T-cell (primary cell): ENCODE data around the gene DNAJB9. TPM values are rescaled to one million over a fixed set of nuclear protein-coding genes. Genes with fewer than 3 reads are reported as not detected.

Source experiments
- ATAC-seq, 4 experiments: fragments of 200-7000 bp in 3 of 4; fragments of 150-1000 bp in 1 of 4; cut with Tn5 transposase; replicated peaks in 1 of 4; 1 replicate in 3 of 4; 2 replicates in 1 of 4; pipeline ENCODE4 v1.10.0; 2021; ENCODE audit warnings: moderate library complexity in 3 of 4, mild to moderate bottlenecking in 2 of 4, moderate number of reproducible peaks in 1 of 4
- CTCF ChIA-PET, 2 donors: fragments of 300-600 bp; sonication (Branson Sonifier 250); formaldehyde crosslinking; loops; one replicate each; lab custom pipeline; 2022; ENCODE audit warnings: antibody characterized with exemption in 2 of 2; lab: Charles Lee
- POLR2A ChIA-PET, 2 donors: fragments of 300-600 bp; sonication (Branson Sonifier 250); formaldehyde crosslinking; loops; one replicate each; lab custom pipeline; 2022; ENCODE audit warnings: antibody characterized with exemption in 2 of 2; lab: Charles Lee
- DNase-seq, 35 experiments: peaks; one replicate each; pipeline versions ENCODE4 v3.0.0 to v3.0.0-alpha.2; 2013 to 2023
- H3K27ac ChIP-seq: one replicate; pipeline ENCODE4 v1.5.1; 2013; ENCODE audit warnings: low read length
- H3K27me3 ChIP-seq, 2 experiments: replicated peaks in 1 of 2; 1 replicate in 1 of 2; 2 replicates in 1 of 2; pipeline versions ENCODE4 v1.6.1 to v1.7.0; 2013; ENCODE audit warnings: low read length in 1 of 2, mixed read lengths in 1 of 2; ENCODE audit not compliant: control insufficient read depth in 2 of 2, insufficient read depth in 2 of 2; ENCODE audit errors: extremely low read depth in 1 of 2
- H3K36me3 ChIP-seq, 2 donors: 1 replicate in 1 of 2; 2 replicates in 1 of 2; pipeline versions ENCODE4 v1.6.1 to v1.7.0; 2013; ENCODE audit warnings: low read length in 1 of 2; ENCODE audit not compliant: control insufficient read depth in 2 of 2, insufficient read depth in 1 of 2; ENCODE audit errors: extremely low read depth in 1 of 2
- H3K4me1 ChIP-seq, 2 experiments: 1 replicate in 1 of 2; 2 replicates in 1 of 2; pipeline versions ENCODE4 v1.6.1 to v1.7.0; 2013; ENCODE audit warnings: low read length in 2 of 2, mixed read lengths in 1 of 2; ENCODE audit not compliant: insufficient read depth in 2 of 2, control insufficient read depth in 1 of 2; ENCODE audit errors: extremely low read depth in 1 of 2
- H3K4me3 ChIP-seq, 2 donors: 1 replicate in 1 of 2; 2 replicates in 1 of 2; pipeline versions ENCODE4 v1.5.1 to v1.7.0; 2013; ENCODE audit warnings: mild to moderate bottlenecking in 2 of 2, low read length in 1 of 2, moderate library complexity in 1 of 2; ENCODE audit not compliant: control insufficient read depth in 1 of 2; ENCODE audit errors: extremely low read depth in 1 of 2
- H3K9me3 ChIP-seq: 2 replicates; pipeline ENCODE4 v1.7.0; 2013
- H3K27ac Mint-ChIP-seq, 2 donors: one replicate each; pipeline ENCODE4 v1.8.0; 2020 to 2021; ENCODE audit warnings: mild to moderate bottlenecking in 2 of 2, mixed read lengths in 2 of 2
- H3K27me3 Mint-ChIP-seq, 2 donors: one replicate each; pipeline ENCODE4 v1.8.0; 2021 to 2022; ENCODE audit warnings: mixed read lengths in 2 of 2
- H3K36me3 Mint-ChIP-seq: one replicate; pipeline ENCODE4 v1.8.0; 2021; ENCODE audit warnings: mixed read lengths
- H3K4me1 Mint-ChIP-seq, 3 donors: one replicate each; pipeline ENCODE4 v1.8.0; 2020 to 2022; ENCODE audit warnings: mixed read lengths in 3 of 3, mild to moderate bottlenecking in 1 of 3
- H3K4me3 Mint-ChIP-seq, 3 donors: one replicate each; pipeline ENCODE4 v1.8.0; 2020 to 2022; ENCODE audit warnings: mild to moderate bottlenecking in 3 of 3, mixed read lengths in 3 of 3, moderate library complexity in 3 of 3
- H3K9me3 Mint-ChIP-seq, 3 donors: one replicate each; pipeline ENCODE4 v1.8.0; 2020 to 2022; ENCODE audit warnings: mixed read lengths in 3 of 3
- WGBS: methylation state at CpG from one replicate; pipeline ENCODE4 v1.1.5; 2013; ENCODE audit warnings: missing lambda C conversion rate; ENCODE audit not compliant: insufficient coverage; 5-methylcytosine and 5-hydroxymethylcytosine counted together
- total RNA-seq, 35 experiments: library from RNA in 6 of 35; stranded (reverse) in 6 of 35; fragments of 120-200 nt in 1 of 35; gene quantifications; one replicate each; pipeline versions ENCODE4 v1.2.1 to v1.2.4 and lab custom pipeline; 2013 to 2026

Gene DNAJB9
- total RNA-seq, 5 donors from 2014 or later (not counting 1 experiment from before 2014, with no cell fraction given) = 20.5 to 60.8 (median 27.9) TPM

DNA sequence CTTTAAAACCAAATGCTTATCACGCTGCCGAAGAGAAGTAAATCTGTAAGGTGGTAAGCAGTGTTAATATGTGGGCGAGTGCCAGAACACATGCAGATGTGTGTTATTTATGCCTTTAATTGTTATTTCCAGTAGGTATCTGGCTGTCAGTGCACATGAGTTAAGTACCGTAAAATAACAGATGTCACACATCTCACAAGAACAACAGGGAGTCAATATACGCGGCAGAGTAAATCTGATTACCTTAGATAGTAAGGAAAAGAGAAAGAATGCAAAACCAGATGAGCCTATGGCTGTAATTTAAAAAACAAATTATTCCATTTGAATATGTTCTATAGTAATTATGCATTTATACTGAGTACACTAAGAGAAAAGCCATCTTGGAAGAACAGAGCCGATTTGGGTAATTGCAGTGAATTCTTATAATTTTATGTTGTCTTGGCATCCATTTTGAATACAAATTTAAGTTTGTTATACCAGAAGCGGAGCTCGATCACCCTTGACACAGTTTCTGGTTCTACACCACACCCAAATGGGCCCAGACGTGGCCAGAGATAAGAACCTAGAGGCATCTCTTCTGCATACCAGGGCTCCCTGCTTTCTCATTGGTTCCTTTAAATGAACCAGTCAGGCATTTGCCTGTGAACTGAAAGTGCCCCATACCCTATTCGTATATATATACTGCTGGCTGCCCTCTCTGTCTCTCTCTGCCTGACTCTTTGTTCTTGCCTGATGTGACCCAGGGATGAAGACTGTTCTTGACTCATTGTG is 34.8 kb downstream of the DNAJB9 start:
- no peak overlapping the region for H3K27ac Mint-ChIP-seq
- WGBS = 74% methylated on average over 3 of the region's 11 CpGs
- Histone ChIP-seq H3K36me3 (no peaks in the 10 kb centered on the region), H3K4me3 (no peak overlapping the region), H3K27ac (no peak overlapping the region), H3K9me3 (no peaks in the 10 kb centered on the region), H3K4me1 (no peaks in the 10 kb centered on the region), H3K27me3 (peaks cover 0 to 3% of the 10 kb centered on the region in 2 experiments)
- H3K36me3 Mint-ChIP-seq = no peaks in the 10 kb centered on the region
- ChIA-PET POLR2A (no interaction called here), CTCF (no interaction called here)
- ATAC-seq (no peak), DNase-seq (no peak)
- no peaks in the 10 kb centered on the region for H3K4me1 Mint-ChIP-seq
- H3K4me3 Mint-ChIP-seq = no peak overlapping the region
- no peaks in the 10 kb centered on the region for H3K9me3 Mint-ChIP-seq
- peaks cover 9 to 11% of the 10 kb centered on the region in 2 donors for H3K27me3 Mint-ChIP-seq

- Mint-ChIP-seq H3K36me3 (no peaks in the 10 kb centered on the region), H3K4me3 (no peak overlapping the region), H3K9me3 (no peaks in the 10 kb centered on the region), H3K27me3 (peaks cover 0 to 3% of the 10 kb centered on the region in 2 donors), H3K27ac (no peak overlapping the region), H3K4me1 (no peaks in the 10 kb centered on the region)
- Histone ChIP-seq H3K27ac (no peak overlapping the region), H3K4me1 (no peaks in the 10 kb centered on the region), H3K27me3 (peaks cover 0 to 3% of the 10 kb centered on the region in 2 experiments), H3K36me3 (no peaks in the 10 kb centered on the region), H3K9me3 (no peaks in the 10 kb centered on the region), H3K4me3 (no peak overlapping the region)
- ATAC-seq = no peak
- DNase-seq = no peak
- CTCF ChIA-PET = interaction anchor here in 1 of 2 donors (0.7 kb wide), 1 partner anchor 1609 kb away, joined by 4 read pairs; no protein-coding TSS in a partner anchor
- WGBS = 83% methylated on average over 2 of the region's 7 CpGs
- POLR2A ChIA-PET = no interaction called here
These were observed 36.0 kb downstream of the DNAJB9 start for GRCh38 chr7:108605559-108606201.

DNA sequence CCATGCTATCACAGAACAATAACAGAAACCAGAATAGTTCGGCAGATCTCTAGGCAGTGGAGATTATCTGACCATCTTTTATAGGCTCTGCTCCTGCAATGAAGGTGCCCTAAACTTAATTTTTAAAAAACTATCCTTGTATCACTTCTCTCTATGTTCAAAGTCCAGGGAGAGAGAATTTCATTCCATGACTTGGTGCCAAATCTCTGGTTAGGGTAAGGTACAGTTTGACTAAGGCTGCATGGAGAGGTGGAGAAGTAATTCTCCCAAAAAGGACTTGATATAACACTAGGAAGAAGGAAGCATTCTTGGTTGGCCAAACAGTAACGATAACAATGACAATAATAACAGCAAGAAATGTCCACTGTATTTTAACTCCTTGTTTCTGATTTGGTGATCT is 40.0 kb downstream of the DNAJB9 start:
- Mint-ChIP-seq H3K27me3 (no peaks in the 10 kb centered on the region), H3K9me3 (no peaks in the 10 kb centered on the region), H3K4me1 (no peaks in the 10 kb centered on the region), H3K36me3 (no peaks in the 10 kb centered on the region), H3K27ac (no peak overlapping the region), H3K4me3 (no peak overlapping the region)
- 60% methylated on average over 1 of the region's 2 CpGs for WGBS
- Histone ChIP-seq H3K4me3 (no peak overlapping the region), H3K27me3 (peaks cover 0 to 2% of the 10 kb centered on the region in 2 experiments), H3K27ac (no peak overlapping the region), H3K9me3 (no peaks in the 10 kb centered on the region), H3K36me3 (no peaks in the 10 kb centered on the region), H3K4me1 (no peaks in the 10 kb centered on the region)
- CTCF ChIA-PET = interaction anchor here in 1 of 2 donors (1.0 kb wide), 1 partner anchor 15 kb away, joined by 3 read pairs; no protein-coding TSS in a partner anchor
- POLR2A ChIA-PET = no interaction called here
- ATAC-seq (no peak), DNase-seq (no peak)

DNA sequence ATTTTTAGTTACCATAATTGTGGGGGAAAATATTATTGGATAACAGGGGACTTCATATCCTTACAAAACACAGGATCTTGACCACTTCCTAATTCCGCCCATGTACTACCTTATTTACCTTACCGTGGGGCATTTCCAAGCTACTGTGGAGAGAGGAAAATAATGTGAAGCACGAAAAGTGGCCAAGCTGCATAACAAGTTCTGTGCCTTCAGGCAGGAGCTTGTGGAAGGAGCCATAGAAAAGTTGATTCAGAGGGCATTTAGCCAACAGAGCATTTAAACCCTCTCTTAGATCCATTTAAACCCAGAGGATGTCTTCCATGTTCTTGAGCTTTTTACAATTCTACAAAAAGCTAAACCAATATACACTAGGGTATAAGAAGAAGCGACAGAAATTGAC is 41.6 kb downstream of the DNAJB9 start:
- ATAC-seq = no peak
- H3K4me1 Mint-ChIP-seq = no peaks in the 10 kb centered on the region
- CTCF ChIA-PET = no interaction called here
- no peak overlapping the region for H3K27ac Mint-ChIP-seq
- no peak overlapping the region for H3K4me3 ChIP-seq
- H3K9me3 Mint-ChIP-seq = no peaks in the 10 kb centered on the region
- no peak overlapping the region for H3K4me3 Mint-ChIP-seq
- no peak overlapping the region for H3K27ac ChIP-seq
- POLR2A ChIA-PET = interaction anchor here in 1 of 2 donors (0.6 kb wide), 1 partner anchor 73 kb away, joined by 3 read pairs; no protein-coding TSS in a partner anchor
- H3K4me1 ChIP-seq = no peaks in the 10 kb centered on the region
- H3K36me3 Mint-ChIP-seq = no peaks in the 10 kb centered on the region
- H3K27me3 Mint-ChIP-seq = no peaks in the 10 kb centered on the region
- no peaks in the 10 kb centered on the region for H3K9me3 ChIP-seq
- DNase-seq = no peak
- H3K36me3 ChIP-seq = no peaks in the 10 kb centered on the region
- peaks cover 0 to 2% of the 10 kb centered on the region in 2 experiments for H3K27me3 ChIP-seq
- WGBS = no CpG with 5 or more reads among the region's 4 CpGs

DNA sequence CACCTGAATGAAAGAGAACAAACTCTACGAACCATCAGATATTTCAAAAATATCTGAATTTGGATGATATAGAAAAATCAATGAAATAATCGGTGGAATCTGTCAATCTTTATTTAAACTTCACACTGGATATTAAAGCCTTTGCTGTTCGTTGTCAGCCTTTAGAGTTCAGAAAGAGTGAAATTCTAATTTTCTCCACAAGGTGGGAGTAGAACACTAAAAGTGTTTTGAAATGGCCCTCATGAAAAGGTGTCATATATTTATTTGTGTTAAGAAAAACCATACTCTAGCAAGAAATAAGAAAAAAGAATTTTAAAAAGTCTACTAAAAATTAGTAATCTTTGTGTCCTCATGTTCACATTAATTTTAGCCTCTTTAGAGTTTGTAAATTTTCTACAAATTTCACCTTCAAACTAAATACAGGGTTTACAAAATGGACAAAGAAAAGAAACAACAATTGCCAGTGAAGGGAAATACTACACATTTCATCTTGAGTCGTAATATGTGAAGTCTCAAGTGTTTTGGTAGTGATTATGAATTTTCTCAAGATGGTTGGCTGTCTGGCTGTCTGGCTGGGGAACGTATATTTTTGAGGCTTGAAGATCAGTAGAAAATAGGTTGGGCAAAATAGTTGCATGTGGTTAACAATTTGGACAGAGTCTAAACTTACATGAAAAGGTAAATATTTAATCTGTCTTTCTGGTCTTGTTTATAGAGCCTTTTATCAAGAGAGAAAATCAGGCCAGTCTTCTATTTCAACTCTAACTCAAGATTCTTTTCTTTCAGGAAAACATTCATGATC is 43.7 kb downstream of the DNAJB9 start:
- peaks cover 0 to 2% of the 10 kb centered on the region in 2 donors for H3K27me3 Mint-ChIP-seq
- Histone ChIP-seq H3K9me3 (no peaks in the 10 kb centered on the region), H3K4me3 (no peak overlapping the region), H3K4me1 (no peaks in the 10 kb centered on the region), H3K27me3 (peaks cover 0 to 2% of the 10 kb centered on the region in 2 experiments), H3K27ac (no peak overlapping the region), H3K36me3 (no peaks in the 10 kb centered on the region)
- WGBS = 50% methylated on average over 1 of the region's 5 CpGs
- peak in 2 of 4 experiments; percentile 48 to 54 for ATAC-seq
- H3K4me3 Mint-ChIP-seq = no peak overlapping the region
- CTCF ChIA-PET = no interaction called here
- no peaks in the 10 kb centered on the region for H3K4me1 Mint-ChIP-seq
- POLR2A ChIA-PET = no interaction called here
- no peak overlapping the region for H3K27ac Mint-ChIP-seq
- no peaks in the 10 kb centered on the region for H3K36me3 Mint-ChIP-seq
- H3K9me3 Mint-ChIP-seq = no peaks in the 10 kb centered on the region
- DNase-seq = peak in 1 of 35 experiments; percentile 68

DNA sequence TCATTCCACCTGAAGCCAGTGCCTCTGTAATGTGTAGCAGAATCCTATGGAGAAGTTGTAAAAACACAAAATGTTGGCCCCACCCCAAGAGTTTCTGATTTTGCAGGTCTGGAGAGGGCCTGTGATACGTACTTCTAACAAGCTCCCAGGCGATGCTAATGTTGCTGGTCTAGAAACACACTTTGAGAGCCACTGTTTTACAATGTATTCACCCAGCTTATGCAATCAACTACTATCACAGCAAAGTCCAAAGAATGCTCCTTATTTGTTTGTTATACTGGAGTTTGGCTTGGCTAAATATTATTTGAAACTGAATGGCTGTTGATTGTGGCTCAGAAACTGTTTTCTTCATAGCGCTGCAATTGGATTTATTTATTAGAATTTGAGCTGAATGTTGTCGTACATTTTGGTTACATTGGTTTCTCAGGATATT is 44.3 kb downstream of the DNAJB9 start:
- Mint-ChIP-seq H3K9me3 (no peaks in the 10 kb centered on the region), H3K36me3 (no peaks in the 10 kb centered on the region), H3K4me3 (no peak overlapping the region), H3K4me1 (no peaks in the 10 kb centered on the region), H3K27me3 (peaks cover 0 to 2% of the 10 kb centered on the region in 2 donors), H3K27ac (no peak overlapping the region)
- CTCF ChIA-PET = interaction anchor here in 1 of 2 donors (0.6 kb wide), 1 partner anchor 17 kb away, joined by 4 read pairs; no protein-coding TSS in a partner anchor
- H3K9me3 ChIP-seq = no peaks in the 10 kb centered on the region
- no peaks in the 10 kb centered on the region for H3K4me1 ChIP-seq
- DNase-seq = no peak
- H3K27me3 ChIP-seq = peaks cover 0 to 2% of the 10 kb centered on the region in 2 experiments
- H3K27ac ChIP-seq = no peak overlapping the region
- ATAC-seq = no peak
- H3K4me3 ChIP-seq = no peak overlapping the region
- POLR2A ChIA-PET = no interaction called here
- WGBS = 94% methylated on average over 4 of the region's 4 CpGs
- H3K36me3 ChIP-seq = no peaks in the 10 kb centered on the region
